ENCODE measurements around the gene ZNF764.

The ZNF764 gene

GRCh38 chr16:30530163-30531037 lies 27.8 kb downstream of the ZNF764 start:
- no peaks in the 10 kb centered on the region for H3K9me3 ChIP-seq (ENCODE audit: insufficient read depth, low read depth, low read length)
- H3K79me1 ChIP-seq (ENCODE audit: low read length), result peaks cover 26% of the 10 kb centered on the region
- H3K4me2 ChIP-seq (ENCODE audit: low read length), result no peak overlapping the region
- H3K4me1 ChIP-seq (ENCODE audit: control insufficient read depth in 1 of 2, insufficient read depth in 2 of 2, low read length in 2 of 2), result peaks cover 6 to 26% of the 10 kb centered on the region in 2 experiments
- no peak overlapping the region for H4K8ac ChIP-seq (ENCODE audit: low read depth, low read length)
- no peak overlapping the region for H3K23ac ChIP-seq (ENCODE audit: low read length)
- peaks cover 15% of the 10 kb centered on the region for H3K79me2 ChIP-seq (ENCODE audit: control insufficient read depth, insufficient read depth, low read length, poor library complexity)
- no peak overlapping the region for H4K91ac ChIP-seq (ENCODE audit: low read depth, low read length)
- peak overlapping the region; percentile 23 for H3K9ac ChIP-seq (ENCODE audit: low read length)
- no peak overlapping the region for H3K4me3 ChIP-seq (ENCODE audit: low read depth, low read length)
- H4K12ac ChIP-seq (ENCODE audit: low read depth, low read length), result no peak overlapping the region
- no peak overlapping the region for H3K27ac ChIP-seq (ENCODE audit: low read depth, low read length)
- no CpG with 5 or more reads among the region's 13 CpGs for WGBS (ENCODE audit: extremely low coverage, insufficient coverage, insufficient read length)
- no peak overlapping the region for H3K4ac ChIP-seq (ENCODE audit: low read depth, low read length)
- no peaks in the 10 kb centered on the region for H3K27me3 ChIP-seq (ENCODE audit: insufficient read depth, low read length)
- peak; percentile 27 to 38 for DNase-seq
- no peak overlapping the region for H3K14ac ChIP-seq (ENCODE audit: low read length)
- no peak overlapping the region for H2BK5ac ChIP-seq (ENCODE audit: low read depth, low read length, poor library complexity)
- no peak overlapping the region for H2AFZ ChIP-seq (ENCODE audit: insufficient read depth, low read length, poor library complexity)
- H2BK120ac ChIP-seq (ENCODE audit: insufficient read depth, low read length, poor library complexity), result no peak overlapping the region
- H3K18ac ChIP-seq (ENCODE audit: low read length), result no peak overlapping the region
- peaks cover 11 to 13% of the 10 kb centered on the region in 2 experiments for H3K36me3 ChIP-seq (ENCODE audit: control insufficient read depth in 1 of 2, insufficient read depth in 2 of 2, low read length in 2 of 2)
- no peak overlapping the region for H2BK12ac ChIP-seq (ENCODE audit: low read length)
- H2AK5ac ChIP-seq (ENCODE audit: low read length), result no peak overlapping the region

- H3K9me3 ChIP-seq (ENCODE audit: insufficient read depth, low read depth, low read length), result peaks cover 1% of the 10 kb centered on the region
- no peak overlapping the region for H4K91ac ChIP-seq (ENCODE audit: low read depth, low read length)
- no peak overlapping the region for H3K14ac ChIP-seq (ENCODE audit: low read length)
- H2BK120ac ChIP-seq (ENCODE audit: insufficient read depth, low read length, poor library complexity), result no peak overlapping the region
- no peak overlapping the region for H3K9ac ChIP-seq (ENCODE audit: low read length)
- no peak overlapping the region for H3K23ac ChIP-seq (ENCODE audit: low read length)
- H3K4ac ChIP-seq (ENCODE audit: low read depth, low read length), result no peak overlapping the region
- H3K4me2 ChIP-seq (ENCODE audit: low read length), result no peak overlapping the region
- no CpG with 5 or more reads among the region's 4 CpGs for WGBS (ENCODE audit: extremely low coverage, insufficient coverage, insufficient read length)
- no peaks in the 10 kb centered on the region for H3K27me3 ChIP-seq (ENCODE audit: insufficient read depth, low read length)
- no peak overlapping the region for H2AK5ac ChIP-seq (ENCODE audit: low read length)
- DNase-seq, result no peak
- no peak overlapping the region for H3K4me3 ChIP-seq (ENCODE audit: low read depth, low read length)
- H3K79me1 ChIP-seq (ENCODE audit: low read length), result peaks cover 13% of the 10 kb centered on the region
- H2BK5ac ChIP-seq (ENCODE audit: low read depth, low read length, poor library complexity), result no peak overlapping the region
- no peak overlapping the region for H2AFZ ChIP-seq (ENCODE audit: insufficient read depth, low read length, poor library complexity)
- H3K36me3 ChIP-seq (ENCODE audit: control insufficient read depth in 1 of 2, insufficient read depth in 2 of 2, low read length in 2 of 2), result peaks cover 22 to 25% of the 10 kb centered on the region in 2 experiments
- H3K4me1 ChIP-seq (ENCODE audit: control insufficient read depth in 1 of 2, insufficient read depth in 2 of 2, low read length in 2 of 2), result peaks cover 6 to 24% of the 10 kb centered on the region in 2 experiments
- no peak overlapping the region for H4K8ac ChIP-seq (ENCODE audit: low read depth, low read length)
- no peak overlapping the region for H3K18ac ChIP-seq (ENCODE audit: low read length)
- H3K27ac ChIP-seq (ENCODE audit: low read depth, low read length), result no peak overlapping the region
- H4K12ac ChIP-seq (ENCODE audit: low read depth, low read length), result no peak overlapping the region
- no peak overlapping the region for H2BK12ac ChIP-seq (ENCODE audit: low read length)
- peaks cover 6% of the 10 kb centered on the region for H3K79me2 ChIP-seq (ENCODE audit: control insufficient read depth, insufficient read depth, low read length, poor library complexity)
Observed at GRCh38 chr16:30528799-30529457, 29.2 kb downstream of the ZNF764 start.

GRCh38 chr16:30527635-30528178 lies 30.5 kb downstream of the ZNF764 start:
- H3K4me2 ChIP-seq (ENCODE audit: low read length), result peak overlapping the region; percentile 56
- H2BK12ac ChIP-seq (ENCODE audit: low read length), result peak overlapping the region; percentile 28
- H3K9me3 ChIP-seq (ENCODE audit: insufficient read depth, low read depth, low read length), result peaks cover 1% of the 10 kb centered on the region
- WGBS (ENCODE audit: extremely low coverage, insufficient coverage, insufficient read length), result no CpG with 5 or more reads among the region's 14 CpGs
- no peaks in the 10 kb centered on the region for H3K27me3 ChIP-seq (ENCODE audit: insufficient read depth, low read length)
- H3K23ac ChIP-seq (ENCODE audit: low read length), result no peak overlapping the region
- peak overlapping the region; percentile 86 for H2AFZ ChIP-seq (ENCODE audit: insufficient read depth, low read length, poor library complexity)
- peaks cover 3 to 14% of the 10 kb centered on the region in 2 experiments for H3K4me1 ChIP-seq (ENCODE audit: control insufficient read depth in 1 of 2, insufficient read depth in 2 of 2, low read length in 2 of 2)
- peak overlapping the region; percentile 86 for H2BK5ac ChIP-seq (ENCODE audit: low read depth, low read length, poor library complexity)
- peak overlapping the region; percentile 37 for H2BK120ac ChIP-seq (ENCODE audit: insufficient read depth, low read length, poor library complexity)
- H3K79me1 ChIP-seq (ENCODE audit: low read length), result peaks cover 11% of the 10 kb centered on the region
- H3K18ac ChIP-seq (ENCODE audit: low read length), result peak overlapping the region; percentile 64
- H3K4ac ChIP-seq (ENCODE audit: low read depth, low read length), result peak overlapping the region; percentile 41
- peak overlapping the region; percentile 0 for H3K9ac ChIP-seq (ENCODE audit: low read length)
- peak overlapping the region; percentile 63 for H3K14ac ChIP-seq (ENCODE audit: low read length)
- DNase-seq, result peak; percentile 97 to 99
- peak overlapping the region; percentile 87 for H4K91ac ChIP-seq (ENCODE audit: low read depth, low read length)
- peaks cover 6% of the 10 kb centered on the region for H3K79me2 ChIP-seq (ENCODE audit: control insufficient read depth, insufficient read depth, low read length, poor library complexity)
- no peak overlapping the region for H3K4me3 ChIP-seq (ENCODE audit: low read depth, low read length)
- peak overlapping the region; percentile 52 for H2AK5ac ChIP-seq (ENCODE audit: low read length)
- peak overlapping the region; percentile 76 for H4K8ac ChIP-seq (ENCODE audit: low read depth, low read length)
- peak overlapping the region; percentile 23 for H4K12ac ChIP-seq (ENCODE audit: low read depth, low read length)
- H3K36me3 ChIP-seq (ENCODE audit: control insufficient read depth in 1 of 2, insufficient read depth in 2 of 2, low read length in 2 of 2), result peaks cover 21% of the 10 kb centered on the region in 2 experiments
- peak overlapping the region; percentile 87 for H3K27ac ChIP-seq (ENCODE audit: low read depth, low read length)

- Histone ChIP-seq H3K4me3 (ENCODE audit: low read depth, low read length) (peak overlapping the region; percentile 84), H3K9me3 (ENCODE audit: insufficient read depth, low read depth, low read length) (peaks cover 1% of the 10 kb centered on the region), H3K4ac (ENCODE audit: low read depth, low read length) (peak overlapping the region; percentile 66), H3K79me1 (ENCODE audit: low read length) (peaks cover 11% of the 10 kb centered on the region), H3K4me2 (ENCODE audit: low read length) (peak overlapping the region; percentile 74), H3K9ac (ENCODE audit: low read length) (peak overlapping the region; percentile 86), H3K79me2 (ENCODE audit: control insufficient read depth, insufficient read depth, low read length, poor library complexity) (peaks cover 6% of the 10 kb centered on the region), H4K8ac (ENCODE audit: low read depth, low read length) (peak overlapping the region; percentile 78), H3K4me1 (ENCODE audit: control insufficient read depth in 1 of 2, insufficient read depth in 2 of 2, low read length in 2 of 2) (peaks cover 3 to 14% of the 10 kb centered on the region in 2 experiments), H2AFZ (ENCODE audit: insufficient read depth, low read length, poor library complexity) (peak overlapping the region; percentile 72), H3K36me3 (ENCODE audit: control insufficient read depth in 1 of 2, insufficient read depth in 2 of 2, low read length in 2 of 2) (peaks cover 14 to 15% of the 10 kb centered on the region in 2 experiments), H2AK5ac (ENCODE audit: low read length) (peak overlapping the region; percentile 18), H4K12ac (ENCODE audit: low read depth, low read length) (peak overlapping the region; percentile 83), H3K27ac (ENCODE audit: low read depth, low read length) (peak overlapping the region; percentile 89), H3K23ac (ENCODE audit: low read length) (no peak overlapping the region), H3K14ac (ENCODE audit: low read length) (peak overlapping the region; percentile 88), H4K91ac (ENCODE audit: low read depth, low read length) (peak overlapping the region; percentile 87), H2BK12ac (ENCODE audit: low read length) (peak overlapping the region; percentile 28), H3K18ac (ENCODE audit: low read length) (peak overlapping the region; percentile 94), H3K27me3 (ENCODE audit: insufficient read depth, low read length) (no peaks in the 10 kb centered on the region), H2BK120ac (ENCODE audit: insufficient read depth, low read length, poor library complexity) (peak overlapping the region; percentile 71), H2BK5ac (ENCODE audit: low read depth, low read length, poor library complexity) (peak overlapping the region; percentile 93)
- peak; percentile 98 to 99 for DNase-seq
- WGBS (ENCODE audit: extremely low coverage, insufficient coverage, insufficient read length), result no CpG with 5 or more reads among the region's 79 CpGs
Observed at GRCh38 chr16:30526823-30527634, 31.1 kb downstream of the ZNF764 start.

Data from trophoblast cell (in vitro differentiated cells and primary cell).